ENCODE data around the gene CLEC9A.

Gene CLEC9A

GRCh38 chr12:10067264-10067663, 36.8 kb downstream of the CLEC9A start:
- POLR2A ChIA-PET, result no interaction called here
- H3K4me3 ChIP-seq (ENCODE audit: low read depth, low read length), result no peak overlapping the region
- no peaks in the 10 kb centered on the region for H3K36me3 ChIP-seq (ENCODE audit: control insufficient read depth in 2 of 2, insufficient read depth in 1 of 2, low read length in 2 of 2)
- no peaks in the 10 kb centered on the region for H3K4me1 ChIP-seq (ENCODE audit: control insufficient read depth, insufficient read depth, low read length)
- no peak overlapping the region for H3K27ac ChIP-seq (ENCODE audit: extremely low read depth, low read depth, low read length)
- no peaks in the 10 kb centered on the region for H3K9me3 ChIP-seq (ENCODE audit: control insufficient read depth, insufficient read depth, low read depth, low read length)
- CTCF ChIA-PET, result no interaction called here
- no peak for TF ChIP-seq ZNF223 (tag by site-specific recombination; IDR thresholded peaks at IDR 0.05)
- no peak for TF ChIP-seq ZNF664 (tag by site-specific recombination; IDR thresholded peaks at IDR 0.05)
- no peak for TF ChIP-seq ZBTB44 (tag by site-specific recombination; IDR thresholded peaks at IDR 0.05)
- no peak for TF ChIP-seq KLF8 (tag by site-specific recombination; IDR thresholded peaks at IDR 0.05)
- no peak for TF ChIP-seq ZNF324 (tag by site-specific recombination; IDR thresholded peaks at IDR 0.05)
- TF ChIP-seq ZNF701 (tag by site-specific recombination; IDR thresholded peaks at IDR 0.05), result no peak
- TF ChIP-seq ZNF280D (tag by site-specific recombination; IDR thresholded peaks at IDR 0.05), result no peak
- no peak for TF ChIP-seq KLF16 (tag by site-specific recombination; IDR thresholded peaks at IDR 0.05)
- TF ChIP-seq ZSCAN4 (tag by site-specific recombination; IDR thresholded peaks at IDR 0.05), result no peak
- no peak for TF ChIP-seq ZNF510 (tag by site-specific recombination; IDR thresholded peaks at IDR 0.05; ENCODE audit: insufficient replicate concordance)
- no peak for TF ChIP-seq SP3 (tag by site-specific recombination; IDR thresholded peaks at IDR 0.05)
- TF ChIP-seq TSHZ1 (tag by site-specific recombination; IDR thresholded peaks at IDR 0.05; ENCODE audit: borderline replicate concordance), result no peak
- TF ChIP-seq ZNF677 (tag by site-specific recombination; IDR thresholded peaks at IDR 0.05), result no peak
- TF ChIP-seq ZBTB48 (tag by site-specific recombination; IDR thresholded peaks at IDR 0.05), result no peak
- no peak for TF ChIP-seq ZNF19 (tag by site-specific recombination; IDR thresholded peaks at IDR 0.05; ENCODE audit: low read depth)
- TF ChIP-seq ZNF157 (tag by site-specific recombination; IDR thresholded peaks at IDR 0.05), result no peak

GRCh38 chr12:10067942-10068341, 37.5 kb downstream of the CLEC9A start:
- H3K4me3 ChIP-seq (ENCODE audit: low read depth, low read length), result no peak overlapping the region
- H3K27ac ChIP-seq (ENCODE audit: extremely low read depth, low read depth, low read length), result no peak overlapping the region
- ChIA-PET CTCF (interaction anchor here (0.8 to 1.7 kb wide), 3 partner anchors 10 to 1415 kb away, joined by 3 to 8 read pairs (median 4); no protein-coding TSS in a partner anchor), POLR2A (no interaction called here)
- TF ChIP-seq ZSCAN18 (tag by site-specific recombination; IDR thresholded peaks at IDR 0.05) (no peak), ZNF513 (tag by site-specific recombination; IDR thresholded peaks at IDR 0.05) (no peak), ZNF404 (tag by site-specific recombination; IDR thresholded peaks at IDR 0.05) (no peak), ZNF114 (tag by site-specific recombination; IDR thresholded peaks at IDR 0.05) (no peak), TRIM28 (IDR thresholded peaks at IDR 0.05; ENCODE audit: borderline replicate concordance, low read length) (no peak), ZFP69B (tag by site-specific recombination; IDR thresholded peaks at IDR 0.05) (no peak), KLF16 (tag by site-specific recombination; IDR thresholded peaks at IDR 0.05) (no peak), TCF7L2 (IDR thresholded peaks at IDR 0.05; ENCODE audit: borderline replicate concordance, low read depth, low read length) (no peak), ZNF48 (tag by site-specific recombination; IDR thresholded peaks at IDR 0.05) (no peak)
- H3K36me3 ChIP-seq (ENCODE audit: control insufficient read depth in 2 of 2, insufficient read depth in 1 of 2, low read length in 2 of 2), result no peaks in the 10 kb centered on the region
- no peaks in the 10 kb centered on the region for H3K9me3 ChIP-seq (ENCODE audit: control insufficient read depth, insufficient read depth, low read depth, low read length)
- no peaks in the 10 kb centered on the region for H3K4me1 ChIP-seq (ENCODE audit: control insufficient read depth, insufficient read depth, low read length)

All from HEK293 (cell line).